T-cell (primary cell): ENCODE measurements around the gene BACH1. TPM values are rescaled to one million over a fixed set of nuclear protein-coding genes. Genes with fewer than 3 reads are reported as not detected.

Experiments used
- ATAC-seq, 4 experiments: fragments of 200-7000 bp in 3 of 4; fragments of 150-1000 bp in 1 of 4; cut with Tn5 transposase; replicated peaks in 1 of 4; 1 replicate in 3 of 4; 2 replicates in 1 of 4; pipeline ENCODE4 v1.10.0; 2021; ENCODE audit warnings: moderate library complexity in 3 of 4, mild to moderate bottlenecking in 2 of 4, moderate number of reproducible peaks in 1 of 4
- CTCF ChIA-PET, 2 donors: fragments of 300-600 bp; sonication (Branson Sonifier 250); formaldehyde crosslinking; loops; one replicate each; lab custom pipeline; 2022; ENCODE audit warnings: antibody characterized with exemption in 2 of 2; lab: Charles Lee
- POLR2A ChIA-PET, 2 donors: fragments of 300-600 bp; sonication (Branson Sonifier 250); formaldehyde crosslinking; loops; one replicate each; lab custom pipeline; 2022; ENCODE audit warnings: antibody characterized with exemption in 2 of 2; lab: Charles Lee
- DNase-seq, 35 experiments: peaks; one replicate each; pipeline versions ENCODE4 v3.0.0 to v3.0.0-alpha.2; 2013 to 2023
- H3K27ac ChIP-seq: one replicate; pipeline ENCODE4 v1.5.1; 2013; ENCODE audit warnings: low read length
- H3K27me3 ChIP-seq, 2 experiments: replicated peaks in 1 of 2; 1 replicate in 1 of 2; 2 replicates in 1 of 2; pipeline versions ENCODE4 v1.6.1 to v1.7.0; 2013; ENCODE audit warnings: low read length in 1 of 2, mixed read lengths in 1 of 2; ENCODE audit not compliant: control insufficient read depth in 2 of 2, insufficient read depth in 2 of 2; ENCODE audit errors: extremely low read depth in 1 of 2
- H3K36me3 ChIP-seq, 2 donors: 1 replicate in 1 of 2; 2 replicates in 1 of 2; pipeline versions ENCODE4 v1.6.1 to v1.7.0; 2013; ENCODE audit warnings: low read length in 1 of 2; ENCODE audit not compliant: control insufficient read depth in 2 of 2, insufficient read depth in 1 of 2; ENCODE audit errors: extremely low read depth in 1 of 2
- H3K4me1 ChIP-seq, 2 experiments: 1 replicate in 1 of 2; 2 replicates in 1 of 2; pipeline versions ENCODE4 v1.6.1 to v1.7.0; 2013; ENCODE audit warnings: low read length in 2 of 2, mixed read lengths in 1 of 2; ENCODE audit not compliant: insufficient read depth in 2 of 2, control insufficient read depth in 1 of 2; ENCODE audit errors: extremely low read depth in 1 of 2
- H3K4me3 ChIP-seq, 2 donors: 1 replicate in 1 of 2; 2 replicates in 1 of 2; pipeline versions ENCODE4 v1.5.1 to v1.7.0; 2013; ENCODE audit warnings: mild to moderate bottlenecking in 2 of 2, low read length in 1 of 2, moderate library complexity in 1 of 2; ENCODE audit not compliant: control insufficient read depth in 1 of 2; ENCODE audit errors: extremely low read depth in 1 of 2
- H3K9me3 ChIP-seq: 2 replicates; pipeline ENCODE4 v1.7.0; 2013
- H3K27ac Mint-ChIP-seq, 2 donors: one replicate each; pipeline ENCODE4 v1.8.0; 2020 to 2021; ENCODE audit warnings: mild to moderate bottlenecking in 2 of 2, mixed read lengths in 2 of 2
- H3K27me3 Mint-ChIP-seq, 2 donors: one replicate each; pipeline ENCODE4 v1.8.0; 2021 to 2022; ENCODE audit warnings: mixed read lengths in 2 of 2
- H3K36me3 Mint-ChIP-seq: one replicate; pipeline ENCODE4 v1.8.0; 2021; ENCODE audit warnings: mixed read lengths
- H3K4me1 Mint-ChIP-seq, 3 donors: one replicate each; pipeline ENCODE4 v1.8.0; 2020 to 2022; ENCODE audit warnings: mixed read lengths in 3 of 3, mild to moderate bottlenecking in 1 of 3
- H3K4me3 Mint-ChIP-seq, 3 donors: one replicate each; pipeline ENCODE4 v1.8.0; 2020 to 2022; ENCODE audit warnings: mild to moderate bottlenecking in 3 of 3, mixed read lengths in 3 of 3, moderate library complexity in 3 of 3
- H3K9me3 Mint-ChIP-seq, 3 donors: one replicate each; pipeline ENCODE4 v1.8.0; 2020 to 2022; ENCODE audit warnings: mixed read lengths in 3 of 3
- WGBS: methylation state at CpG from one replicate; pipeline ENCODE4 v1.1.5; 2013; ENCODE audit warnings: missing lambda C conversion rate; ENCODE audit not compliant: insufficient coverage; 5-methylcytosine and 5-hydroxymethylcytosine counted together
- total RNA-seq, 35 experiments: library from RNA in 6 of 35; stranded (reverse) in 6 of 35; fragments of 120-200 nt in 1 of 35; gene quantifications; one replicate each; pipeline versions ENCODE4 v1.2.1 to v1.2.4 and lab custom pipeline; 2013 to 2026

BACH1 gene
- total RNA-seq, 5 donors from 2014 or later (not counting 1 experiment from before 2014, with no cell fraction given), result 42.9 to 54.8 (median 52.8) TPM

DNA sequence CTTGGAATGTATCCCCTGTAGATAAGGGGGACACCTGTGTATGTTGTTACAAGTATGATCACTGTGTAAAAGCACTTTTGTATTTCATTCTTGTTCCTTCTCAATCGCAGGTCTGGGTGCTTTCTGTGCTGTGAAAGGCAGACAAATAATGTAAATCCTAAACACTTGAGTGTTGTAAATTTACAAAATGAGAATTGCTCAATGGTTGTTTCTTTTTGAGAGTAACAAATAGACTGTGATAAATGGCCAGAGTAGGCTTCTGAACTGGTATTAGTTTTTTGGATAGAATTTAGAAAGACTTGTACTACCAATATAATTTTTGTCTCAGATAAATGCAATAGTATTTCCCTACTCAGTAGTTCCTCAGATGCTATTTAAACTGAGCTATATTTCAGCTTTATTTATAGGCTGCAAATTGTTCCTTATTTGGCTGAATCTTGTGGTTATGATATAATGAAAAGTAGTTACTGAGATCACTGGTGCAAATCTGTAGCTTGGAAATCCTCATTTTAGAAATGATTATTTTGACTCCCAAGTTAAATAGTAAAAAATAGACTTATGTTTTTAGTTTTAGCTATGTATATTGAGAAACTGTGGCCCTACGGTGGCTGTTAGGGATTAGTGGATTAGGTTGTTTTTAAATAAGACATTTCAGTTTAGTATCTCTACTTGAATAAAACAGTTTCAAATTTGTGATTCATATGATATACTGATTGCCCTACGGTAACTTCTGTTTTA, 9.2 kb downstream of the BACH1 start:
- no CpG with 5 or more reads among the region's 3 CpGs for WGBS
- Histone ChIP-seq H3K36me3 (no peaks in the 10 kb centered on the region), H3K4me1 (peaks cover 0 to 6% of the 10 kb centered on the region in 2 experiments), H3K4me3 (no peak overlapping the region), H3K27me3 (no peaks in the 10 kb centered on the region), H3K9me3 (no peaks in the 10 kb centered on the region), H3K27ac (no peak overlapping the region)
- peaks cover 66 to 76% (median 68%) of the 10 kb centered on the region in 3 donors for H3K4me1 Mint-ChIP-seq
- H3K36me3 Mint-ChIP-seq, result peaks cover 17% of the 10 kb centered on the region
- no peak overlapping the region for H3K27ac Mint-ChIP-seq
- H3K4me3 Mint-ChIP-seq, result no peak overlapping the region
- ChIA-PET CTCF (no interaction called here), POLR2A (interaction anchor here (0.6 to 1.0 kb wide), 3 partner anchors 10 to 361 kb away, joined by 3 to 4 read pairs (median 3); no protein-coding TSS in a partner anchor)
- DNase-seq, result no peak
- peaks cover 0 to 4% (median 0%) of the 10 kb centered on the region in 3 donors for H3K9me3 Mint-ChIP-seq
- H3K27me3 Mint-ChIP-seq, result no peaks in the 10 kb centered on the region
- ATAC-seq, result no peak

DNA sequence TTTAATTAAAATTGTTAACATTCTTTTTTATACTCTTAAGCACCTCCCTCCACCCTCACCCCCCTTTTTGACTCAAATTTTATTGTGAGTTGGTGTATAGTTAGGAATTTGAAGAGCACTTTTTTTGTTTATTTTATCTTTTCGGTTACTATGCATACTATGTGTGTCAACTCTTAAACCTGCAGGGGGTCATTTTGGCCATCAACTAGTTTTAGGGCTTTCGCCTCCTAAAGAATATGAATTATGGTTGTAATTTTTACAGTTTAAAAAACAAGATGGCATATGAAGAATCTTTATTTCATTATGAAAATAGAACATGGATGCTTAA, 9.7 kb downstream of the BACH1 start:
- Mint-ChIP-seq H3K9me3 (peaks cover 0 to 4% (median 0%) of the 10 kb centered on the region in 3 donors), H3K36me3 (peaks cover 17% of the 10 kb centered on the region), H3K27ac (no peak overlapping the region), H3K4me1 (peaks cover 65 to 76% (median 68%) of the 10 kb centered on the region in 3 donors), H3K27me3 (no peaks in the 10 kb centered on the region), H3K4me3 (no peak overlapping the region)
- WGBS, result no CpG with 5 or more reads among the region's 2 CpGs
- Histone ChIP-seq H3K4me1 (peaks cover 0 to 8% of the 10 kb centered on the region in 2 experiments), H3K4me3 (no peak overlapping the region), H3K9me3 (no peaks in the 10 kb centered on the region), H3K27ac (no peak overlapping the region), H3K36me3 (no peaks in the 10 kb centered on the region), H3K27me3 (no peaks in the 10 kb centered on the region)
- no peak for ATAC-seq
- no peak for DNase-seq
- CTCF ChIA-PET, result no interaction called here
- POLR2A ChIA-PET, result interaction anchor here in 1 of 2 donors (0.6 kb wide), 1 partner anchor 170 kb away, joined by 3 read pairs; no protein-coding TSS in a partner anchor

DNA sequence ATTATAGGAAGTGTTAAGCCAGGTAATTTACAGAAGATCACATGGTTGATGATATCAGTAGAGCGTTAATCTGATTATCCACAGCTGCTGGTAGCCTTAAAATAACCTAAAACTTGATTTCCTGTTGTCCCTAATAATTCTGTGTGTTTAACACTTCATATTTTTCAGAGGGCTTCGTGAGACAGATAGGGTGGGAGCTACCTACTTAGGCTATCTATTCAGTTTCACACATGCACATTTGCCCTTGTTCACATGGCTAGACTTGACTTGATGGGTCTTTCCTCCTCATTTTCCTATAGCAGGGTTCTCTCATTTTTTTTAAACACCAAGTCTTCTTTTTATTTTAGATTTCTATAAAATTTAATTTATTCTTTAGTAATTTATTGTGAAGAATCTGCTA, 11.0 kb downstream of the BACH1 start:
- H3K27ac ChIP-seq, result no peak overlapping the region
- no peaks in the 10 kb centered on the region for H3K27me3 Mint-ChIP-seq
- H3K36me3 ChIP-seq, result no peaks in the 10 kb centered on the region
- WGBS, result no CpG with 5 or more reads among the region's 2 CpGs
- CTCF ChIA-PET, result no interaction called here
- ATAC-seq, result no peak
- no peak overlapping the region for H3K4me3 ChIP-seq
- H3K27me3 ChIP-seq, result no peaks in the 10 kb centered on the region
- H3K9me3 Mint-ChIP-seq, result peaks cover 0 to 4% (median 0%) of the 10 kb centered on the region in 3 donors
- no peak overlapping the region for H3K4me3 Mint-ChIP-seq
- H3K36me3 Mint-ChIP-seq, result peaks cover 17% of the 10 kb centered on the region
- H3K4me1 ChIP-seq, result peaks cover 0 to 9% of the 10 kb centered on the region in 2 experiments
- POLR2A ChIA-PET, result interaction anchor here in 1 of 2 donors (0.9 kb wide), 1 partner anchor 9 kb away, joined by 4 read pairs; no protein-coding TSS in a partner anchor
- H3K4me1 Mint-ChIP-seq, result peaks cover 64 to 79% (median 70%) of the 10 kb centered on the region in 3 donors
- no peak for DNase-seq
- H3K27ac Mint-ChIP-seq, result no peak overlapping the region
- no peaks in the 10 kb centered on the region for H3K9me3 ChIP-seq

DNA sequence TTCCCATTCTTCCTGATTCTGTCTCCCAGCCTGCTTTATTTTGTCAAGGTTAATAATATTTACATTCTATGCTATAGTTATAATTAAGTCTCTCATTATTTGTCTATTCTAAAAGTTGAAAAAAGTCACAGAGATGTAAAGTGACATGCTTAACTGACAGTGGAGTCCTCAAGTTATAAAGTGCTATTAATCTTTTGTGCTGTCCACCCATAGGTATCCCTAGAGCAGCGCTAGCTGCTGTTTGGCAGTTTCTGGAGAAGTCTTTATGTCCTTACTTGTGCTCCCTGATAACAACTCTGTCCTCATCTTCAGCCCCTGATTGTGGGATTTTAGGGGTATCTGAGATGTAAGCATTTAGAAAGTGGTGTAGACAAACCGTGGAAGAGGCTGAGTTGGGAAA, 13.1 kb downstream of the BACH1 start:
- peaks cover 58 to 75% (median 68%) of the 10 kb centered on the region in 3 donors for H3K4me1 Mint-ChIP-seq

DNA sequence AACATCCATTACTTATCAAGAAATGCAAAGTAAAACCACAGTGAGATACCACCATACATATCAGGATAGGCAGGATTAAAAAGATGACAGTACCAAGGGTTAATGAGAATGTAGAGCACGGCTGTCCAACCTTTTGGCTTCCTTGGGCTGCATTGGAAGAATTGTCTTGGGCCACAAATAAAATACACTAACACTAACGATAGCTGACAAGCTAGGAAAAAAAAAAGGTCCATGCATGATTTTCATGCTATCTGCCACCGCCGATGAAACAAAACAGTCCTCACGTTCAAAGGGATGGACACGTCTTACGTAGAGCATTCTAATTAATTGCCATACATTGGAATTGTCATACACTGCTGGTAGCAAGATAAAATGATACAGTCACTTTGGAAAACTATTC, 14.3 kb downstream of the BACH1 start:
- no peak for DNase-seq
- ATAC-seq, result no peak
- Mint-ChIP-seq H3K36me3 (peaks cover 10% of the 10 kb centered on the region), H3K9me3 (peaks cover 0 to 4% (median 0%) of the 10 kb centered on the region in 3 donors), H3K4me1 (peaks cover 58 to 74% (median 72%) of the 10 kb centered on the region in 3 donors), H3K4me3 (no peak overlapping the region), H3K27ac (no peak overlapping the region), H3K27me3 (no peaks in the 10 kb centered on the region)
- ChIA-PET POLR2A (interaction anchor here (0.5 to 2.0 kb wide), 4 partner anchors 12 to 288 kb away, joined by 3 to 5 read pairs (median 5); partner anchors contain the start of gene USP16 (in 1 of the 2)), CTCF (interaction anchor here (0.6 to 1.2 kb wide), 2 partner anchors 12 to 1645 kb away, joined by 3 to 5 read pairs; no protein-coding TSS in a partner anchor)
- no peaks in the 10 kb centered on the region for H3K9me3 ChIP-seq
- H3K4me1 ChIP-seq, result peaks cover 0 to 6% of the 10 kb centered on the region in 2 experiments
- H3K36me3 ChIP-seq, result no peaks in the 10 kb centered on the region
- H3K27ac ChIP-seq, result no peak overlapping the region
- no peak overlapping the region for H3K4me3 ChIP-seq
- WGBS, result 96% methylated on average over 2 of the region's 7 CpGs
- H3K27me3 ChIP-seq, result no peaks in the 10 kb centered on the region

More for the DNA sequence above, 13.1 kb downstream of the BACH1 start:
- H3K36me3 ChIP-seq, result no peaks in the 10 kb centered on the region
- peaks cover 10% of the 10 kb centered on the region for H3K36me3 Mint-ChIP-seq
- ATAC-seq (no peak), DNase-seq (no peak)
- ChIA-PET CTCF (interaction anchor here in 1 of 2 donors (0.7 kb wide), 1 partner anchor 13 kb away, joined by 3 read pairs; the partner anchor contains the start of gene BACH1), POLR2A (interaction anchor here in 1 of 2 donors (2.0 kb wide), 1 partner anchor 12 kb away, joined by 5 read pairs; no protein-coding TSS in a partner anchor)
- H3K27ac Mint-ChIP-seq, result no peak overlapping the region
- H3K4me3 ChIP-seq, result no peak overlapping the region
- H3K4me1 ChIP-seq, result peaks cover 0 to 6% of the 10 kb centered on the region in 2 experiments
- no peaks in the 10 kb centered on the region for H3K9me3 ChIP-seq
- no CpG with 5 or more reads among the region's 2 CpGs for WGBS
- peaks cover 0 to 4% (median 0%) of the 10 kb centered on the region in 3 donors for H3K9me3 Mint-ChIP-seq
- H3K27me3 Mint-ChIP-seq, result no peaks in the 10 kb centered on the region
- no peaks in the 10 kb centered on the region for H3K27me3 ChIP-seq
- H3K4me3 Mint-ChIP-seq, result no peak overlapping the region
- no peak overlapping the region for H3K27ac ChIP-seq

DNA sequence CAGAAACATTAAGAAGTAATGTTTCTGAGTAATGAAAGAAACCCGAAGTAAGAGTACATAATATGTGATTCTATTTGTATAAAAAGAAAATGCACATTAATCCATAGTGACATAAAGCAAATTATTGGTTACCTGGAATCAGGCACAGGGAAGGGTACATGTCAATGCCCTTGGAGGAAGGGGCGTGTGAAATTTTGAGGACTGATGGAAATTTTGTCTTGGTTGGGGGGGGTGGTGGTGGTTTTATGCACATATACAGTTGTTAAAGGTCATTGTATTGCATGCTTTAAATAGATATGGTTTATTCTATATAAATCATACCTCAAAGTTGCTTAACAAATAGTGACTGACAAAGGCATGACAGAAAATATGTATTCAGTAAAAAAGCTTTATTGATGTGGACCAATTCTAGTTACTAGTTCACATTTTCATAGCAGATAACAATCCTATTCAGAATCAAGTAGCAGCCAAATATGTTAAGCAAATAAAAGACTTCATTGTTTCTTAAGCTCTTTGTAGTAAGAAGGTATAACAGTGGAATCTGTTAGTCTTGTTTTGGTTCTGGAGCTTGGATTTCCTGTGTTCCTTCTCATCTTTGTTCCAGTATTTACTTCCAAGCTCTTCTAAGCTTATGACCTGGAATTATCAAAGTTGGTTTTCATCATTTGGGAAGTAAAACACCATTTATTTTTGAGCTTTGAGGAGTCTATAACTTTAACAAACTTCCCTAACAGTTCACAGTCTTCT, 15.1 kb downstream of the BACH1 start:
- H3K4me1 ChIP-seq, result peaks cover 0 to 6% of the 10 kb centered on the region in 2 experiments
- WGBS, result no CpG with 5 or more reads among the region's 2 CpGs
- H3K27me3 ChIP-seq, result no peaks in the 10 kb centered on the region
- H3K4me3 ChIP-seq, result no peak overlapping the region
- Mint-ChIP-seq H3K9me3 (peaks cover 0 to 4% (median 0%) of the 10 kb centered on the region in 3 donors), H3K4me3 (no peak overlapping the region), H3K27ac (no peak overlapping the region), H3K36me3 (peaks cover 15% of the 10 kb centered on the region), H3K4me1 (peaks cover 60 to 76% (median 74%) of the 10 kb centered on the region in 3 donors), H3K27me3 (no peaks in the 10 kb centered on the region)
- no peaks in the 10 kb centered on the region for H3K9me3 ChIP-seq
- DNase-seq, result no peak
- no peaks in the 10 kb centered on the region for H3K36me3 ChIP-seq
- no peak for ATAC-seq
- ChIA-PET POLR2A (interaction anchor here (0.7 to 1.5 kb wide), 4 partner anchors 12 to 431 kb away, joined by 3 to 5 read pairs (median 4); no protein-coding TSS in a partner anchor), CTCF (interaction anchor here (0.6 to 1.5 kb wide), 5 partner anchors 11 to 213 kb away, joined by 3 to 5 read pairs (median 4); no protein-coding TSS in a partner anchor)
- H3K27ac ChIP-seq, result no peak overlapping the region
